HG02884 (cell line): Measurements from ENCODE around the gene HUNK.

Experiments
- ATAC-seq: cut with Tn5 transposase; IDR thresholded peaks from one replicate; pipeline ENCODE4 v1.9.1; 2021; ENCODE audit warnings: mild to moderate bottlenecking, moderate library complexity; ENCODE audit not compliant: unreplicated experiment

HUNK gene

GRCh38 chr21:32044205-32045180 is 171.7 kb downstream of the HUNK start:
- ATAC-seq = no peak

GRCh38 chr21:32046191-32046590 is 173.4 kb downstream of the HUNK start:
- ATAC-seq = no peak

GRCh38 chr21:32048353-32048752 is 175.5 kb downstream of the HUNK start:
- no peak for ATAC-seq
